HuH-7 (cell line): Measurements from ENCODE around the gene TMEM175.
"Not testable (repeated sequence)": the region's sequence is repeated elsewhere in the genome, so short reads cannot be mapped to it uniquely, and the experiment has no call there.

Experiments used
- DNase-seq: peaks from one replicate; pipeline ENCODE4 v3.0.0; 2011; ENCODE audit warnings: low spot score

TMEM175 gene

GRCh38 chr4:970854-971520 is 38.7 kb downstream of the TMEM175 start:
- no peak for DNase-seq

- DNase-seq = no peak
Measured at GRCh38 chr4:971666-972500, 39.6 kb downstream of the TMEM175 start.

DNA sequence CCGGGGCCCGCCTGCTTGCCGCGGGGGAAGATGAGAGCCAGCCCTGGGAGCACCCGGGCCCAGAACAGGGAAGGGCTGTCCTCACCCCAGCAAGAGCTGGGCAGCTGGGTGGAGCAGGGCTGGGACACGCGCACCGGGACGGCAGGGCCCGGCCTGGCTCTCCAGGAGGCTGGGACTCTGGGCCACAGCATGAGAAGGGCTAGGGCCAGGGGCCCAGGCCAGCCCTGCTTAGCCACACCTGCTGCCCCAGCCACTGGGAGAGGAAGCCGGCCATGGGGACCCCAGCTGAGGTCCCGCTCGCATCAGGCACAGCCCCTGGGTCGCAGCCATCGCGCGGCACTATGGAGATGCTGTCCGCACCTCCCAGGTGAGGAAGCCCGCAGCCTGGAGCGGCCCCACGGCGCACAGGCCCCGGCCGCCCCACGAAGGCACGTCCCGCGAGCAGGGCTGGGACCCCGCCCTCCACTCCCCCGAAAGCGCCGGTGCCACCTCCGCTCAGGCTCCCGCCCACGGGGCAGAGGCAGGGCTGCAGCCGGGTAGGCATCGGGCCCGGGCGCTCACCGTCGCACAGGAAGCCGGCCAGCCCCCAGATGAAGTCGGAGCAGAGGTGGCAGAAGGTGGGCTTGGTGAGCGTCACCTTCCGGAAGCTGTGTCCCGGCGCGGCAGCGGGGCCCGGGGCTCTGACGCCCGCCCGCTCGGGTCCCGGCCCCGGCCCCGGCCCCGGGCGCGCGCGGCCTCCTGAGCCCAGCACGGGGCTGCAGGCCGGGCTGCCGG is 40.6 kb downstream of the TMEM175 start:
- DNase-seq = no peak

DNA sequence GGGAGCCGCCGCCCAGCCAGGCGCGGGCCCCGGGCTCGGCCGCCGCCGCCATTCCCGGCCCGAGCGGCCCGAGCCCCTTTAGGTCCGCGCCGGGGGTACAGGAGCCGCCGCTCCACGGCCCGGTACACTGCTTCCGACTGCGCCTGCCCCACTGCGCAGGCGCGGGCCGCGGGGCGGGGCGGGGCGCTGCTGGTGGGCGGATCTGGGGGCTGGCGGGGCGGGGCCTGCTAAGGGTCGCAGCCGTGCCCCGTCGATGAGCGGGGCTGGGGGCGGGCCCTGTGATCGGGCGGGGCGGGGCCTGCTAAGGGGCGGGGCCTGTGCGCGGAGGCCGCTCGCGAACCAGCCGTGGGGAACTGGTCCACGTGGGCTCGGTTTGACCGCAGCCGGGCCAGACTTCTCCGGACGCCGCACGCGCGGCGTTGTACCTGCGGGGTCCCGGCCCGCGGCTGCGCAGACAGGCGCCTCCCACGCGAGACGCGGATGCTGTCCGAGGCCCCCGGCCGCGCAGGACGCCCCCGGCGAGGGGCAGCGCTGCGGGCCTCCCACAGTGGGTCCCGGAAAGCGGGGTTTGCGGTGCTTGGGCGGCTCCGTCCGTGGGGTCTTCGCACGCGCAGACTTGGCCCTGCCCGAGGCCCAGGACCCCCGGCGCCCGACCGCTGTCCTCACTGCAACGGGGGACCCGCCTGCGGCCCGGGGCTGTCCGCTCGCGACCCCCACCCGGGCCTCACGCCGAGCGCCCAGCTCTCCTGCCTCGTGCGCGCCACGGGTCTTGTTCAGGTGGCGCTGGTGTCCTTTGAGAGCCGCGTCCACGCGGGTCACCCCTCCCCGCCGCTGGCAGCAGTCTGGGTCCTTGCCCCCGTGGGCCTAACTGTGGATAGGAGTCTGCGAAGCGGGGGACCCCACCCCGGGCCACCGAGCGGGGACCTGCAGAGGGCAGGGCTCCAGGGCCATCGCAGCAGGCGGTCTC is 41.5 kb downstream of the TMEM175 start, which contains the start of gene DGKQ:
Gene DGKQ, minus strand, starts transcription at position 139 of the 967 bp plus-strand sequence. Its CDS starts 87 bp downstream, at position 52.
- peak; percentile 94 for DNase-seq

GRCh38 chr4:974668-975067 is 42.4 kb downstream of the TMEM175 start:
- DNase-seq = no peak

GRCh38 chr4:976016-976415 is 43.8 kb downstream of the TMEM175 start:
- not testable (repeated sequence) for DNase-seq

DNA sequence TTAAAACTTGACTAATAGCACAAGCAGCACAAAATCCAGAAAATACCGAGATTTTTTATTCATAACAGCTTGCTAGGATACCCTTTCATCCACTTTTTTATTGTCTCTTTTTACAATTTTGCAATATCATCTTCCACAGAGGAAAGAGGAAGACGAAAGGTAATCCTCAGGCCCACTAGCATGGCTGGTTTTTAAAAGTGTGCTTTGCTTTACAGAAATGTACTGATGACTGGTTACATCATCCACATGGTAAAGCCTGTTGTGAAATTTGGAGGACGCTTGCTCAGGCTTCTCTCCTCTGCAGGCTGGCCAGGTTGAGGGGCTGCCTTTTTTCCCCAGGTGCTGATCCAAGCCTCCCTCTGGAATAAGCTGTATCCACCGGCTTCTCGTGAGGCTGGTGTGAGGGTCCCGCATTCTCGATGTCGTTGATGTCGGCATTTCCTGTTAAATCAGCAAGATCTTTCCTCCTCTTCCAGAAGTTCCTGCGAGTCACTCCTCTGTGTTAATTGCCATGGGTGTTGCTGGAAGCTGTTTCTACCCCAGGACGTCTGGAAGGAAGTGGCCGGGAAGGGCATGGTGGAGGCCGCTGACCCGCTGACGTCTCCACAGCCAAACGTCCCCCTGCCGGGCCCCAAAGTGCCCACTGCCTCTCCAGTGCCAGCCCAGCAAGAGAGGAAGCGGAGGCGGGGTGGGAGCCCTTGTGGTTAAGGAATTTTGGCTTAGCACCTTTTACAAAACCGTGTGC is 46.9 kb downstream of the TMEM175 start:
- peak; percentile 74 for DNase-seq

- DNase-seq = no peak
Measured at GRCh38 chr4:982291-982690, 50.0 kb downstream of the TMEM175 start.

- DNase-seq = no peak
Measured at GRCh38 chr4:982814-983213, 50.6 kb downstream of the TMEM175 start.

- no peak for DNase-seq
Measured at GRCh38 chr4:984336-985054, 52.2 kb downstream of the TMEM175 start.

GRCh38 chr4:985123-985830 is 53.0 kb downstream of the TMEM175 start:
- DNase-seq = peak; percentile 93

DNA sequence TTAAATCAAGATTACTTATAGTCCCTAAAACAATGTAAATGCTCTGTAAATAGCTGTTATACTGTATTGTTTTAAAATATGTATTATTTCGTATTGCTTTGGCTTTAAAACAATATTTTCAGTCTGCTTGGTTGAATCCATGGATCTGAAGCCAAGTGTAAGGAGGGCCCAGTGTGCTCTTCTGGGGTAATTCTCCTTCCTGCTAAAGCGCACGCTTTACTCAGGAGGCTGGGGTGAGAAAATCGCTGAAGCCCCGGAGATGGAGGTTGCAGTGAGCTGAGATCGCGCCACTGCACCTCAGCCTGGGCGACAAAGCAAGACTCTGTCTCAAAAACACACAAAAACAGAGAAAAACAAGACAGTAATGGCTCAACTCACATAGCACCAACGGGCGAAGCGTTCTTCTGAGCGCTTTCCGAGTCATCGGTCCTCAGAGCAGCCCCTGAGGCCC is 54.2 kb downstream of the TMEM175 start:
- DNase-seq = no peak

- DNase-seq = peak; percentile 90
Measured at GRCh38 chr4:986879-987623, 54.8 kb downstream of the TMEM175 start, which contains the start of gene IDUA. Gene IDUA, plus strand, starts transcription at chr4:987044. Its CDS starts 41 bp downstream, at chr4:987085.

DNA sequence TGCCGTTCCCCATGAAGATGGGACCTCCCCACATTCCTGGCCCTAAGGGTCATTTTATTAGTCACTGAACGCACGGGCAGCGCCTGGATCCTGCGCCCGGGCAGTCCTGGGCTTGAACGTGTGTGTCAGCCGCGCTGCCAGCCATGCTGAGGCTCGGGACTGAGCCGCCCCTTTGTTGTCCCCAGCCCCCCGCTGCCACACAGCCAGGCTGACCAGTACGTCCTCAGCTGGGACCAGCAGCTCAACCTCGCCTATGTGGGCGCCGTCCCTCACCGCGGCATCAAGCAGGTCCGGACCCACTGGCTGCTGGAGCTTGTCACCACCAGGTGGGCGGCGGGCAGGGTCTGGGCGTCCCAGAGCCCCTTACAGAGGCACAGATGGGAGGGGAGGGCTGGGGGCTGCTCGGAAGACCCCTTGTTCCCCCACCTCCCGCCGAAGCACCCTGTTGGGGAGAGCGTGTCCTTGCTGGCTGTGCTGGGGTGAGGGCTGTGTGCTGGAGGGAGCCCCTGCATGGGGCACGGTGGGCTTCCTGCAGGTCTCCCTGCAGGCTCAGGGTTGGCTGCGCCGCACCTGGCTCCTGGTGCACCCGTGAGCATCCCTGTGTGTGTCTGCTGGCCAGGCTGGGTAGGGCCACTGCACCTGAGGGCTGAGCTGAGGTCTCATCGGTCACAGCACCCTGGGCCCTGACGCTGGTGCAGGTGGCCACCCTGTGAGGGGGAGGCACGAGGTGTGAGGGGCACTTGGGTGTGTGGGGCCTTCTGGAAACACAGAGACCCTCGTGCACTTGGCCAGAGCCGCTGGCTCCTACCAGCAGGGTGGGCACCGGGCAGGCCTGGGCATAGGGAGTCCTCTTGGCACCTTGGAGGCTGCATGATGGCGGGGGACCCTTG is 55.6 kb downstream of the TMEM175 start:
- no peak for DNase-seq

- no peak for DNase-seq
Measured at GRCh38 chr4:988726-989721, 56.8 kb downstream of the TMEM175 start.
